H1 (cell line): ENCODE data around the gene PARD3. TPM values are rescaled to one million over a fixed set of nuclear protein-coding genes. Genes with fewer than 3 reads are reported as not detected.

Experiments
- CTCF ChIA-PET: fragments of 300-600 bp; sonication (Branson Sonifier 250); formaldehyde crosslinking; loops from one replicate; lab custom pipeline; 2021; ENCODE audit not compliant: partially characterized antibody; lab: Charles Lee
- POLR2A ChIA-PET: fragments of 300-600 bp; sonication (Branson Sonifier 250); formaldehyde crosslinking; loops from one replicate; lab custom pipeline; 2021; ENCODE audit warnings: inconsistent platforms; ENCODE audit not compliant: partially characterized antibody; lab: Charles Lee
- DNase-seq, 2 experiments: peaks; one replicate each; pipeline versions ENCODE4 v3.0.0 to v3.0.0-alpha.2; 2010 to 2022; ENCODE audit warnings: low spot score in 2 of 2, low read depth in 1 of 2, mixed read lengths in 1 of 2
- FAIRE-seq: peaks from 2 replicates; lab custom pipeline; 2011; peaks lifted over from hg19 to GRCh38; lab: Jason Lieb, UNC
- H2AFZ ChIP-seq: 2 replicates; pipeline ENCODE4 v1.8.1; 2012; ENCODE audit warnings: low read length, inconsistent platforms
- H2AK5ac ChIP-seq: 2 replicates; pipeline ENCODE4 v1.6.1; 2013; ENCODE audit warnings: low read depth, low read length
- H2BK120ac ChIP-seq: replicated peaks from 2 replicates; pipeline ENCODE3; 2013; ENCODE audit warnings: low read depth, low read length, inconsistent platforms
- H2BK12ac ChIP-seq: 2 replicates; pipeline ENCODE4 v1.6.1; 2013; ENCODE audit warnings: low read depth, low read length
- H2BK15ac ChIP-seq: 2 replicates; pipeline ENCODE4 v1.6.1; 2013; ENCODE audit warnings: low read length
- H2BK20ac ChIP-seq: 2 replicates; pipeline ENCODE4 v1.6.1; 2013; ENCODE audit warnings: low read length
- H2BK5ac ChIP-seq: 2 replicates; pipeline ENCODE4 v1.6.1; 2013; ENCODE audit warnings: low read depth, low read length
- H3K14ac ChIP-seq: 2 replicates; pipeline ENCODE4 v1.6.1; 2013; ENCODE audit warnings: inconsistent platforms; ENCODE audit not compliant: insufficient read length
- H3K18ac ChIP-seq: 2 replicates; pipeline ENCODE4 v1.6.1; 2013; ENCODE audit warnings: low read length; ENCODE audit errors: extremely low read depth
- H3K23ac ChIP-seq: 2 replicates; pipeline ENCODE4 v1.6.1; 2013; ENCODE audit warnings: inconsistent platforms; ENCODE audit not compliant: insufficient read length
- H3K23me2 ChIP-seq: 2 replicates; pipeline ENCODE4 v1.6.1; 2013; ENCODE audit warnings: low read depth, low read length
- H3K27ac ChIP-seq: 2 replicates; pipeline ENCODE4 v1.6.1; 2011; ENCODE audit warnings: low read depth, low read length, inconsistent platforms
- H3K27me3 ChIP-seq, 4 experiments: replicated peaks in 1 of 4; 1 replicate in 1 of 4; 2 replicates in 3 of 4; pipeline versions ENCODE4 v1.6.1 to v1.8.1; 2011 to 2013; ENCODE audit warnings: low read length in 3 of 4, mild to moderate bottlenecking in 3 of 4, inconsistent platforms in 2 of 4, mixed read lengths in 2 of 4, moderate library complexity in 1 of 4; ENCODE audit not compliant: control insufficient read depth in 3 of 4, insufficient read depth in 3 of 4; ENCODE audit errors: extremely low read depth in 1 of 4
- H3K36me3 ChIP-seq, 4 experiments: 2 replicates each; pipeline versions ENCODE4 v1.6.1 to v1.8.1; 2011 to 2013; ENCODE audit warnings: mild to moderate bottlenecking in 4 of 4, low read length in 3 of 4, moderate library complexity in 2 of 4, control low read depth in 1 of 4, inconsistent platforms in 1 of 4; ENCODE audit not compliant: insufficient read depth in 4 of 4, control insufficient read depth in 2 of 4
- H3K4ac ChIP-seq: replicated peaks from 2 replicates; pipeline ENCODE3; 2013; ENCODE audit warnings: low read length, low read depth, mixed read lengths, inconsistent platforms; ENCODE audit not compliant: insufficient read length
- H3K4me1 ChIP-seq, 4 experiments: replicated peaks in 1 of 4; 1 replicate in 1 of 4; 2 replicates in 3 of 4; pipeline versions ENCODE4 v1.6.1 to v1.8.1; 2011 to 2013; ENCODE audit warnings: low read length in 3 of 4, inconsistent platforms in 2 of 4, mixed read lengths in 1 of 4; ENCODE audit not compliant: insufficient read depth in 4 of 4, control insufficient read depth in 3 of 4
- H3K4me2 ChIP-seq, 2 experiments: 2 replicates each; pipeline versions ENCODE4 v1.6.1 to v1.8.1; 2011 to 2013; ENCODE audit warnings: low read depth in 2 of 2, low read length in 2 of 2, control low read depth in 1 of 2, inconsistent platforms in 1 of 2, mild to moderate bottlenecking in 1 of 2; ENCODE audit not compliant: insufficient read depth in 1 of 2
- H3K4me3 ChIP-seq, 4 experiments: fragments of 200-600, 300-600 bp in 1 of 4; sonication (generic), shearing (Covaris generic), sonication (Bioruptor Twin) in 1 of 4; 2 replicates each; pipeline versions ENCODE4 v1.5.1 to v1.8.1; 2011 to 2016; ENCODE audit warnings: low read length in 4 of 4, low read depth in 3 of 4, control low read depth in 2 of 4, inconsistent platforms in 2 of 4, mild to moderate bottlenecking in 2 of 4, mixed read lengths in 1 of 4, moderate library complexity in 1 of 4; ENCODE audit not compliant: insufficient read depth in 2 of 4; ENCODE audit errors: extremely low read depth in 1 of 4
- H3K56ac ChIP-seq: replicated peaks from 2 replicates; pipeline ENCODE3; 2013; ENCODE audit warnings: low read depth, mild to moderate bottlenecking, mixed read lengths, low read length, inconsistent platforms; ENCODE audit not compliant: insufficient read length
- H3K79me1 ChIP-seq: 2 replicates; pipeline ENCODE4 v1.6.1; 2013; ENCODE audit warnings: low read depth, low read length, control low read depth
- H3K79me2 ChIP-seq, 2 experiments: 2 replicates each; pipeline versions ENCODE4 v1.6.1 to v1.8.1; 2012 to 2013; ENCODE audit warnings: low read length in 2 of 2, mild to moderate bottlenecking in 2 of 2, inconsistent platforms in 1 of 2; ENCODE audit not compliant: insufficient read depth in 2 of 2, control insufficient read depth in 1 of 2
- H3K9ac ChIP-seq, 4 experiments: replicated peaks in 1 of 4; 1 replicate in 1 of 4; 2 replicates in 3 of 4; pipeline versions ENCODE4 v1.6.1 to v1.8.1; 2011 to 2013; ENCODE audit warnings: low read depth in 3 of 4, low read length in 3 of 4, control low read depth in 2 of 4, mild to moderate bottlenecking in 2 of 4, moderate library complexity in 2 of 4, inconsistent platforms in 1 of 4; ENCODE audit errors: extremely low read depth in 1 of 4
- H3K9me3 ChIP-seq, 2 experiments: 2 replicates each; pipeline versions ENCODE4 v1.6.1 to v1.8.1; 2012 to 2013; ENCODE audit warnings: mild to moderate bottlenecking in 2 of 2, moderate library complexity in 2 of 2, control low read depth in 1 of 2, inconsistent platforms in 1 of 2, low read depth in 1 of 2, low read length in 1 of 2, mixed read lengths in 1 of 2; ENCODE audit not compliant: insufficient read depth in 2 of 2
- H4K20me1 ChIP-seq, 2 experiments: replicated peaks in 1 of 2; 2 replicates each; pipeline versions ENCODE3 to v1.8.1; 2011 to 2013; ENCODE audit warnings: inconsistent platforms in 2 of 2, low read length in 2 of 2, mild to moderate bottlenecking in 1 of 2; ENCODE audit not compliant: insufficient read depth in 2 of 2, control insufficient read depth in 1 of 2
- H4K5ac ChIP-seq: 2 replicates; pipeline ENCODE4 v1.6.1; 2013; ENCODE audit warnings: low read length, low read depth, mixed read lengths, inconsistent platforms; ENCODE audit not compliant: insufficient read length
- H4K8ac ChIP-seq: 2 replicates; pipeline ENCODE4 v1.8.0; 2013; ENCODE audit warnings: mild to moderate bottlenecking, moderate library complexity, low read length, inconsistent platforms; ENCODE audit not compliant: insufficient read depth; ENCODE audit errors: extremely low read depth
- H4K91ac ChIP-seq: replicated peaks from 2 replicates; pipeline ENCODE3; 2013; ENCODE audit warnings: low read length, mixed read lengths, inconsistent platforms; ENCODE audit not compliant: insufficient read length
- BCL11A ChIP-seq, 2 experiments: IDR thresholded peaks; one replicate each; pipeline ENCODE4 v1.6.1; 2011; ENCODE audit warnings: low read depth in 2 of 2, low read length in 2 of 2, mild to moderate bottlenecking in 2 of 2
- BRCA1 ChIP-seq: IDR thresholded peaks from 2 replicates; pipeline ENCODE4 v1.6.1; 2012; ENCODE audit warnings: low read depth, low read length, improper control_type of control experiment
- CBX5 ChIP-seq: fragments of 300-800, 300-1000 bp; sonication (generic); IDR thresholded peaks from 2 replicates; pipeline ENCODE4 v1.7.1; 2016; ENCODE audit warnings: antibody characterized with exemption, low read length, low read depth
- GTF2F1 ChIP-seq: IDR thresholded peaks from 2 replicates; pipeline ENCODE4 v1.6.1; 2012; ENCODE audit warnings: low read depth, low read length, improper control_type of control experiment, borderline replicate concordance
- JUN ChIP-seq: IDR thresholded peaks from 2 replicates; pipeline ENCODE4 v1.6.1; 2011; ENCODE audit warnings: low read depth, mild to moderate bottlenecking, improper control_type of control experiment, low read length
- JUND ChIP-seq: IDR thresholded peaks from 2 replicates; pipeline ENCODE4 v1.6.1; 2011; ENCODE audit warnings: mild to moderate bottlenecking, improper control_type of control experiment, low read length
- RNF2 ChIP-seq: fragments of 200-900, 300-1000 bp; sonication (generic); IDR thresholded peaks from 2 replicates; pipeline ENCODE4 v1.7.1; 2016; ENCODE audit warnings: borderline replicate concordance, low read depth, mild to moderate bottlenecking, antibody characterized with exemption, low read length; ENCODE audit not compliant: poor library complexity, severe bottlenecking; ENCODE audit errors: missing control alignments
- TAF7 ChIP-seq: optimal IDR thresholded peaks from 2 replicates; pipeline ENCODE3; 2011; ENCODE audit warnings: low read depth, mild to moderate bottlenecking, inconsistent platforms, low read length, moderate library complexity, borderline replicate concordance
- TCF12 ChIP-seq: IDR thresholded peaks from 2 replicates; pipeline ENCODE4 v1.6.1; 2011; ENCODE audit warnings: low read depth, mild to moderate bottlenecking, low read length
- TEAD4 ChIP-seq: IDR thresholded peaks from 2 replicates; pipeline ENCODE4 v1.6.1; 2012; ENCODE audit warnings: low read depth, low read length, inconsistent platforms, mixed read lengths
- USF2 ChIP-seq: IDR thresholded peaks from 2 replicates; pipeline ENCODE4 v1.6.1; 2011; ENCODE audit warnings: low read length, improper control_type of control experiment
- WGBS, 2 experiments: shearing (Covaris generic) in 1 of 2; methylation state at CpG; one replicate each; pipeline versions ENCODE4 v1.1.6 to v1.1.7; 2013 to 2015; ENCODE audit warnings: low lambda C conversion rate in 2 of 2, mixed read lengths in 2 of 2, inconsistent platforms in 1 of 2, low coverage in 1 of 2, missing lambda C conversion rate in 1 of 2; ENCODE audit not compliant: insufficient replicate concordance in 2 of 2, insufficient coverage in 1 of 2, insufficient read length in 1 of 2; ENCODE audit errors: extremely low coverage in 1 of 2, missing lambda C conversion rate in 1 of 2; 5-methylcytosine and 5-hydroxymethylcytosine counted together
- polyA plus RNA-seq, 7 experiments: library from polyadenylated mRNA; depleted of rRNA in 3 of 7; stranded (reverse) in 5 of 7; unstranded in 2 of 7; fragments of >200 nt in 5 of 7; fragments of 200-250 nt in 2 of 7; gene quantifications; 1 replicate in 5 of 7; 2 replicates in 1 of 7; 4 replicates in 1 of 7; pipeline versions ENCODE4 v1.2.1 to v1.2.3, GENCODE V29; 2011 to 2013; ENCODE audit warnings: missing spikeins in 2 of 7, mixed read lengths in 2 of 7
- total RNA-seq: library from RNA; stranded (reverse); fragmentation: NEBNext Ultra II Directional; extraction: Animal tissue kit (Norgen Biotek cat#: 25700); gene quantifications from 2 replicates; pipeline ENCODE4 v1.2.1, GENCODE V29; 2021

Gene PARD3
- total and polyA plus RNA-seq, 2 of the 8 experiments (the other 6 are each of a cell fraction or from before 2014, with no cell fraction given): 19.7 to 49.1 TPM

DNA sequence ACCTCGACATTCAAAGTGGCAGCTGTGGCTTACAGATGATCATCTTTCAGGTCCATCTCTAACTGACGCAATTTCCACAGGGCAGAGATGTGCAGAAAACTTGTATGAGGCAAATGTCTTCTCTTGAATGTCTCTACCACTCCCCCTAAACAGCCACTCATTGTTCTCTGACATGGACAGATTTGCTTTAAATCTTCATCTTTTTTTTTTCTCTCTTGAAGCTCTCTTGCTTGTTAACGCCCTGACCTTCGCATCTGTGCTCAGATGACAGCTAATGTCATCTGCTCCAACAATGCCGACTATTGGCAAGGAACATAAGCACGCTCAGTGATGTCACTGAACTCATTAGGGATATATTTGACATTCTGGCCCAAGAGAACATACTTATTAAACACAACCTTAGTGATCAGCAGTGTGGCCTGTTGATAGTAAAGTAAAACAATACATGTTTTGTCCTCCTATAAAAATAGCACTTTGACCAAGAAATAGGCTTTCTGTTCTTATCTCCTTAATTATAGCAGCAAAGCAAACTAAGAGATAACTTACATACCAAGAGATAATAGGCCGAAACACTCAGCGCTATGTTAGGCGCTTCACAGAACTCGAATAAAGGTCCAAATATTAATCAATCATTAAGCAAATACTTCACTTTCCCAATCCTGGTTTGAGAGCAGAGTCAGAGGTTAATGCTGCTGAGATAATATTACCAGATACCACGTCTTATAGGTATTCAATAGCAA, 583.5 kb downstream of the PARD3 start:
- CTCF ChIA-PET: interaction anchor here (1.9 kb wide), 1 partner anchor 10 kb away, joined by 7 read pairs; no protein-coding TSS in a partner anchor
- POLR2A ChIA-PET: no interaction called here
- H3K9me3 ChIP-seq: no peaks in the 10 kb centered on the region
- no peak for DNase-seq
- H3K4me2 ChIP-seq: no peak overlapping the region
- no peaks in the 10 kb centered on the region for H3K36me3 ChIP-seq
- no peak overlapping the region for H3K56ac ChIP-seq
- no peak overlapping the region for H2BK12ac ChIP-seq
- no peaks in the 10 kb centered on the region for H3K79me1 ChIP-seq
- no peak overlapping the region for H2AFZ ChIP-seq
- H2BK15ac ChIP-seq: no peak overlapping the region
- H4K91ac ChIP-seq: no peak overlapping the region
- H4K5ac ChIP-seq: no peak overlapping the region
- no peak overlapping the region for H2BK120ac ChIP-seq
- H3K14ac ChIP-seq: no peak overlapping the region
- H3K27me3 ChIP-seq: no peaks in the 10 kb centered on the region
- no peak overlapping the region for H2BK5ac ChIP-seq
- no peak overlapping the region for H3K9ac ChIP-seq
- whole genome bisulfite sequencing, 2 experiments: 91% methylated on average over 11 of the region's 11 CpGs; no CpG with 5 or more reads in 1 of the 2 experiments
- no peak overlapping the region for H4K8ac ChIP-seq
- no peak overlapping the region for H3K4ac ChIP-seq
- FAIRE-seq: no peak
- H3K23me2 ChIP-seq: no peaks in the 10 kb centered on the region
- H3K23ac ChIP-seq: no peak overlapping the region
- peaks cover 0 to 3% (median 0%) of the 10 kb centered on the region in 4 experiments; a peak in 1 of 7 replicates for H3K4me1 ChIP-seq
- no peak overlapping the region for H3K18ac ChIP-seq
- H3K27ac ChIP-seq: no peak overlapping the region
- no peak overlapping the region for H3K4me3 ChIP-seq
- H4K20me1 ChIP-seq: no peaks in the 10 kb centered on the region
- no peak overlapping the region for H2AK5ac ChIP-seq
- TF ChIP-seq BCL11A (IDR thresholded peaks at IDR 0.05; ENCODE audit: low read depth in 2 of 2, low read length in 2 of 2) (no peak), TEAD4 (no peak), JUN (no peak), TAF7 (no peak), GTF2F1 (no peak), TCF12 (no peak), CBX5 (no peak), JUND (no peak), RNF2 (no peak), USF2 (no peak), BRCA1 (no peak)
- H3K79me2 ChIP-seq: no peaks in the 10 kb centered on the region
- H2BK20ac ChIP-seq: no peak overlapping the region
